ENCODE measurements around the gene PRSS38.

GRCh38 chr1:227885135-227885647 is 69.7 kb downstream of the PRSS38 start:
- TF ChIP-seq, protein P1, sequence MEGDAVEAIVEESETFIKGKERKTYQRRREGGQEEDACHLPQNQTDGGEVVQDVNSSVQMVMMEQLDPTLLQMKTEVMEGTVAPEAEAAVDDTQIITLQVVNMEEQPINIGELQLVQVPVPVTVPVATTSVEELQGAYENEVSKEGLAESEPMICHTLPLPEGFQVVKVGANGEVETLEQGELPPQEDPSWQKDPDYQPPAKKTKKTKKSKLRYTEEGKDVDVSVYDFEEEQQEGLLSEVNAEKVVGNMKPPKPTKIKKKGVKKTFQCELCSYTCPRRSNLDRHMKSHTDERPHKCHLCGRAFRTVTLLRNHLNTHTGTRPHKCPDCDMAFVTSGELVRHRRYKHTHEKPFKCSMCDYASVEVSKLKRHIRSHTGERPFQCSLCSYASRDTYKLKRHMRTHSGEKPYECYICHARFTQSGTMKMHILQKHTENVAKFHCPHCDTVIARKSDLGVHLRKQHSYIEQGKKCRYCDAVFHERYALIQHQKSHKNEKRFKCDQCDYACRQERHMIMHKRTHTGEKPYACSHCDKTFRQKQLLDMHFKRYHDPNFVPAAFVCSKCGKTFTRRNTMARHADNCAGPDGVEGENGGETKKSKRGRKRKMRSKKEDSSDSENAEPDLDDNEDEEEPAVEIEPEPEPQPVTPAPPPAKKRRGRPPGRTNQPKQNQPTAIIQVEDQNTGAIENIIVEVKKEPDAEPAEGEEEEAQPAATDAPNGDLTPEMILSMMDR (IDR thresholded peaks at IDR 0.05) = no peak
- no peak for TF ChIP-seq POLR2A (IDR thresholded peaks at IDR 0.05)

All from esophagus squamous epithelium (tissue), 4 donors.